Thyroid gland (tissue), 4 donors: ENCODE measurements around the gene CLRN3. TPM values are rescaled to one million over a fixed set of nuclear protein-coding genes. Genes with fewer than 3 reads are reported as not detected.

Source experiments
- DNase-seq, 2 donors: peaks; one replicate each; pipeline ENCODE4 v3.0.0-alpha.2; 2019
- H3K27ac ChIP-seq, 3 donors: fragments of 200-600 bp; sonication (generic); 1 replicate in 2 of 3; 2 replicates in 1 of 3; pipeline ENCODE4 v1.5.1; 2016 to 2019; ENCODE audit warnings: mild to moderate bottlenecking in 1 of 3, moderate library complexity in 1 of 3
- H3K27me3 ChIP-seq: fragments of 200-600 bp; sonication (generic); one replicate; pipeline ENCODE4 v1.5.1; 2019
- H3K36me3 ChIP-seq, 2 donors: fragments of 200-600 bp; sonication (generic); one replicate each; pipeline ENCODE4 v1.5.1; 2016 to 2019
- H3K4me1 ChIP-seq, 2 donors: fragments of 200-600 bp; sonication (generic); one replicate each; pipeline ENCODE4 v1.5.1; 2017 to 2019
- H3K4me3 ChIP-seq, 3 donors: fragments of 200-600 bp; sonication (generic); replicated peaks in 1 of 3; 1 replicate in 2 of 3; 2 replicates in 1 of 3; pipeline ENCODE4 v1.5.1; 2016; ENCODE audit warnings: mild to moderate bottlenecking in 1 of 3
- H3K9me3 ChIP-seq: fragments of 200-600 bp; sonication (generic); one replicate; pipeline ENCODE4 v1.5.1; 2017
- POLR2A ChIP-seq, 2 donors: fragments of 450-650 bp; IDR thresholded peaks; one replicate each; pipeline ENCODE4 v1.6.1; 2017; ENCODE audit warnings: antibody characterized with exemption in 2 of 2, mild to moderate bottlenecking in 2 of 2, moderate library complexity in 1 of 2
- WGBS, 2 donors: methylation state at CpG; one replicate each; pipeline ENCODE4 v1.1.5; 2017; 5-methylcytosine and 5-hydroxymethylcytosine counted together
- intact Hi-C: fragments of 100-400 bp; cut with DNase I; formaldehyde crosslinking; loops from one replicate; pipeline ENCODE4 v1.15.1; 2023
- total RNA-seq, 4 donors: library from RNA; depleted of rRNA; stranded (reverse); fragments of >200 nt; gene quantifications; one replicate each; pipeline ENCODE4 v1.2.3, GENCODE V29; 2016
- TF ChIP-seq, protein P1 (sequence below), 6 experiments: fragments of 200-600 bp in 3 of 6; fragments of 450-650 bp in 3 of 6; sonication (generic) in 3 of 6; IDR thresholded peaks; one replicate each; pipeline ENCODE4 v1.5.1; 2016 to 2019; ENCODE audit warnings: antibody characterized with exemption in 6 of 6, mild to moderate bottlenecking in 2 of 6, inconsistent platforms in 1 of 6, moderate library complexity in 1 of 6

CLRN3 gene
- total RNA-seq, 4 donors from 2014 or later: not detected

DNA sequence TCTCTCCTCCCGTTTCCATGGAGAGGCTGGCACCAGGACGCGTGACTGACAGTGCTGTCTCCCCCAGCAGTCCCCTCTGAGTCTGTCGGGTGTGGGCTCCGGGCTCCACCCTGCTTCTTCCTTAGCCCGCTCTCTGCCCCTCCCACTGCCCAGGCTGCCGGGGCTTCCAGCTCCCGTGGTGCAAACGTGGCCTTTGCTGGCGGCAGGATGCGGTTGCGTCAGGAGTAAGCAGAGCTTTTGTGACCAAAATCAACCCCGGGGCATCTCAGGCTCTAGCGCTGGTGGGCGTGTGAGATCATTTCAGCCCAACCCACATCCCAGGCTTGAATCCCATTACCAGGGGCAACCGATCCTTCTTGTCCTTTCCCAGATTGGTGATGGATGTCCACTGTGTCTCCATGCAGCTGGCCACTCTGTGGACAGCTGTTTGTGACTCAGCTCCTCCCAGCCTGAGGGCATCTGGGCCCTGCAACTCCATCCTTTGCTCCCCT, 42.4 kb upstream of the CLRN3 start:
- peak in 1 of 2 donors; percentile 4 for DNase-seq
- 75 to 81% methylated on average over 16 of the region's 16 CpGs for WGBS, 2 donors
- Histone ChIP-seq H3K4me1 (no peaks in the 10 kb centered on the region), H3K9me3 (no peaks in the 10 kb centered on the region), H3K27ac (no peak overlapping the region), H3K36me3 (no peaks in the 10 kb centered on the region), H3K27me3 (no peaks in the 10 kb centered on the region), H3K4me3 (no peak overlapping the region)
- TF ChIP-seq, protein P1, sequence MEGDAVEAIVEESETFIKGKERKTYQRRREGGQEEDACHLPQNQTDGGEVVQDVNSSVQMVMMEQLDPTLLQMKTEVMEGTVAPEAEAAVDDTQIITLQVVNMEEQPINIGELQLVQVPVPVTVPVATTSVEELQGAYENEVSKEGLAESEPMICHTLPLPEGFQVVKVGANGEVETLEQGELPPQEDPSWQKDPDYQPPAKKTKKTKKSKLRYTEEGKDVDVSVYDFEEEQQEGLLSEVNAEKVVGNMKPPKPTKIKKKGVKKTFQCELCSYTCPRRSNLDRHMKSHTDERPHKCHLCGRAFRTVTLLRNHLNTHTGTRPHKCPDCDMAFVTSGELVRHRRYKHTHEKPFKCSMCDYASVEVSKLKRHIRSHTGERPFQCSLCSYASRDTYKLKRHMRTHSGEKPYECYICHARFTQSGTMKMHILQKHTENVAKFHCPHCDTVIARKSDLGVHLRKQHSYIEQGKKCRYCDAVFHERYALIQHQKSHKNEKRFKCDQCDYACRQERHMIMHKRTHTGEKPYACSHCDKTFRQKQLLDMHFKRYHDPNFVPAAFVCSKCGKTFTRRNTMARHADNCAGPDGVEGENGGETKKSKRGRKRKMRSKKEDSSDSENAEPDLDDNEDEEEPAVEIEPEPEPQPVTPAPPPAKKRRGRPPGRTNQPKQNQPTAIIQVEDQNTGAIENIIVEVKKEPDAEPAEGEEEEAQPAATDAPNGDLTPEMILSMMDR (IDR thresholded peaks at IDR 0.05): no peak
- TF ChIP-seq POLR2A (IDR thresholded peaks at IDR 0.05): no peak
- intact Hi-C loops: no loop called here

DNA sequence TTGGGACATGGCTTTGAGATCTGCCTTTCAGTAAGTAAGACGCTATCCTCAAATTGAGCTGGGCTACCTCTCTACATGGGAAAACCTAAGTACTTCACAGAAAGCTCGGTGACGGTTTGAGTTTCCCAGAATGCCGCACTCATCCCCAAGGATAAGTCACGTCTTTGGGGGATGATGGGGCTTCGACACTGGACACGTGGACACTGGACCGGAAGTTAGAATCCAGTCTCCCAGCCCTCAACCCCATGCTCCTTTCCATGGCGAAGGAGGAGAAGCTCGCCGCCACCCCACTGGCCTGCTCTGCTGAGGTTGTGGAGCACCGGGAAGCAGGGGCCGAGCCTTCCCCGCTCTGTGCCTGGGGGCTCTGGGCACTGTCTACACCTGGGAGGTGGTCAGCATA, 41.6 kb upstream of the CLRN3 start:
- Histone ChIP-seq H3K27me3 (no peaks in the 10 kb centered on the region), H3K27ac (no peak overlapping the region), H3K4me1 (no peaks in the 10 kb centered on the region), H3K36me3 (no peaks in the 10 kb centered on the region), H3K9me3 (no peaks in the 10 kb centered on the region), H3K4me3 (no peak overlapping the region)
- no peak for TF ChIP-seq POLR2A (IDR thresholded peaks at IDR 0.05)
- TF ChIP-seq, protein P1 (IDR thresholded peaks at IDR 0.05): no peak
- intact Hi-C loops: no loop called here
- WGBS, 2 donors: 92 to 93% methylated on average over 14 of the region's 14 CpGs
- DNase-seq: no peak

DNA sequence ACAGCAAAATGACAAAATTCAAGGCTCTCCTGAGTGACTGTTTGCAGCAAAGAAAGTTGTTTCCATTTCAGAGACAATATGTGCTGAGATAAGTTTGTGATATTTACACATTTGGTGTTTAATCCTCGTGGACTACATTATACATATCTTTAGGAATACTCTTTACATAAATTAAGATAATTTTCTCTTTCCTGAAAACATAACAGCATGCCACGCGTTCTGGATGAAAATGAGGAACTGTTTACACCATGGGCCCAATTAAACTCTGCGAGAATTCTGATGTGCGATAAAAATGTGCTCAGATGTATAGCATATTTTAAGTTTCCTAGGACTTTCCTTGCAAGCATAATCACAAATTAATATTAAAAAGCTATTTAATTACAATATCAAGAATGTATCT, 40.5 kb upstream of the CLRN3 start:
- Histone ChIP-seq H3K4me1 (peaks cover 0 to 2% of the 10 kb centered on the region in 2 donors), H3K4me3 (no peak overlapping the region), H3K27ac (no peak overlapping the region), H3K9me3 (no peaks in the 10 kb centered on the region), H3K27me3 (no peaks in the 10 kb centered on the region), H3K36me3 (no peaks in the 10 kb centered on the region)
- TF ChIP-seq, protein P1 (IDR thresholded peaks at IDR 0.05): no peak
- TF ChIP-seq POLR2A (IDR thresholded peaks at IDR 0.05): no peak
- DNase-seq: no peak
- WGBS, 2 donors: 91 to 93% methylated on average over 5 of the region's 5 CpGs
- intact Hi-C loops: no loop called here

DNA sequence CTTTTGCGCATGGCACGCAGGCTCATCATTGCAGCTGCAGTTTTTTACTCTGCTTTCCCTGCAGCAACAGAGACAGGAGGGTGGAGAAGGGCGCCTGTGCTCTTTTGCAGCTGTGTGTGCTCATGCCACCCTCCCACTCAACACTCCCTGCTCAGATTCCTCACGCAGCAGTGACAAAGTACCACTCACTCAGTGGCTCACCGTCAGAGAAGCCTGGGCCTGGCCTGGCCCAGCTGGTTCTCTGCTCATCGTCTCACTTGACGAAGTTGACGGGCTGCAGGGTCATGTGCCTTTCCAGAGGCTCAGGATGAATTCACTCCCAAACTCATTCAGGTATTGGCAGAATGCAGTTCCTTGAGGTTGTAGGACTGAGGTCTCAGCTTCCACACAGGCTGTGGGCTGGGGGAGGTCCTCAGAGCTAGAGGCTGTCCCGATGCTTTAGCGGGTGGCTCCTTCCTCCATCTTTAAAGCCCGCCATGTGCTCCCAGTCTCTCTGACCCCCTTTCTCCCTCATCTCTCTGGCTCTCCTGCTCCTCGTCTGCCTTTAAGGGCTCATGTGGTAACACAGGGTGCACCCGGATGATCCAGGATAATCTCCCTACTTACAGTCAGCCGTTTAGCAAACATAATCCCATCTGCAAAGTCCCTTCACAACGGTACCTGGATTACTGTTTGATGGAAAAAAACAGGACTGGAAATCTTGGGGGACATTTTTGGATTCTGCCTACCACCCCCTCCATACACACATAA, 40.0 kb upstream of the CLRN3 start:
- Histone ChIP-seq H3K27me3 (no peaks in the 10 kb centered on the region), H3K36me3 (no peaks in the 10 kb centered on the region), H3K27ac (no peak overlapping the region), H3K4me1 (peaks cover 0 to 5% of the 10 kb centered on the region in 2 donors), H3K4me3 (no peak overlapping the region), H3K9me3 (no peaks in the 10 kb centered on the region)
- no peak for DNase-seq
- WGBS, 2 donors: 79 to 89% methylated on average over 15 of the region's 15 CpGs
- no peak for TF ChIP-seq POLR2A (IDR thresholded peaks at IDR 0.05)
- TF ChIP-seq, protein P1 (IDR thresholded peaks at IDR 0.05): no peak
- intact Hi-C loops: no loop called here

- 46 to 57% methylated on average over 10 of the region's 10 CpGs for WGBS, 2 donors
Measured at GRCh38 chr10:127928021-127928806, 35.5 kb upstream of the CLRN3 start.

More at GRCh38 chr10:127928021-127928806, 35.5 kb upstream of the CLRN3 start:
- no peaks in the 10 kb centered on the region for H3K36me3 ChIP-seq
- H3K4me3 ChIP-seq: no peak overlapping the region
- DNase-seq: no peak
- no peaks in the 10 kb centered on the region for H3K27me3 ChIP-seq
- no peaks in the 10 kb centered on the region for H3K9me3 ChIP-seq
- TF ChIP-seq, protein P1 (IDR thresholded peaks at IDR 0.05): no peak
- no peak for TF ChIP-seq POLR2A (IDR thresholded peaks at IDR 0.05)
- intact Hi-C loops: no loop called here
- no peak overlapping the region for H3K27ac ChIP-seq
- H3K4me1 ChIP-seq: peaks cover 0 to 9% of the 10 kb centered on the region in 2 donors
